ENCODE results near the gene ZDHHC1. TPM values are rescaled to one million over a fixed set of nuclear protein-coding genes. Genes with fewer than 3 reads are reported as not detected.

Gene ZDHHC1
- polyA plus RNA-seq, 1 of the 3 experiments (the other 2 are of a cell fraction): 15.8 TPM

DNA sequence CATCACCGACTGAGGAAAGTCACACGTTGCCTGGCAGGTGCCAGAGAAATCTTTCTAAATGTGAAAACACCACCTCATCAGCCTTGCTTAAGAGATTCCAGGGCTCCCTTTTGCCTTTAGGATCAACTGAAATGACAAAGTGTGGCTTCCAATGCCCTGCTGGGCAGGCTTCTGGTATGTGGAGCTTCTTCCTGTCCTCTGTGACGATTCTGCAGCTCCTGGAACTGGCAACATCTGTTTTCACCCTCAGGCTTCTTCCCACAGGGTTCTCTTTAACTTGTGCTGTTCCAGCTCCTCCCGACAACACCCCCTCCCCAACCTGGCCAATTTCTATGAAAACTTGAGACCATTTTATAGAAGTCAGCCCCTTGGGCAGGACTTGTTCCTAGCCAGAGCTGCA is 4.8 kb upstream of the ZDHHC1 start:
- ChIA-PET POLR2A (no interaction called here), CTCF (interaction anchor here (0.6 to 1.3 kb wide), 3 partner anchors 39 to 160 kb away, joined by 3 to 4 read pairs (median 3); no protein-coding TSS in a partner anchor)
- H3K4me3 ChIP-seq (ENCODE audit: low read depth in 2 of 2, low read length in 1 of 2): no peak overlapping the region
- no peaks in the 10 kb centered on the region for H3K9me3 ChIP-seq
- 71% methylated on average over 4 of the region's 4 CpGs for WGBS (ENCODE audit: low lambda C conversion rate)
- H3K9me2 ChIP-seq: no peaks in the 10 kb centered on the region
- TF ChIP-seq FOXM1 (IDR thresholded peaks at IDR 0.05; ENCODE audit: low read depth): no peak
- no peak for TF ChIP-seq SIN3A (IDR thresholded peaks at IDR 0.05; ENCODE audit: borderline replicate concordance, low read depth, low read length)
- no peaks in the 10 kb centered on the region; the same call in 1 of the 2 replicates for H3K27me3 ChIP-seq (ENCODE audit: insufficient read depth)
- H3K27ac ChIP-seq (ENCODE audit: low read depth in 2 of 2, low read length in 1 of 2): no peak overlapping the region
- H3F3A ChIP-seq (replicated peaks; ENCODE audit: insufficient read depth): no peaks in the 10 kb centered on the region
- no peaks in the 10 kb centered on the region; a peak in 1 of 4 replicates for H3K4me1 ChIP-seq (ENCODE audit: control insufficient read depth in 1 of 2, insufficient read depth in 2 of 2, low read depth in 1 of 2, low read length in 1 of 2)
- H2AFZ ChIP-seq (ENCODE audit: low read depth): no peak overlapping the region
- H3K36me3 ChIP-seq (replicated peaks in 1 of 2; ENCODE audit: control insufficient read depth in 1 of 2, insufficient read depth in 2 of 2, low read length in 1 of 2): no peaks in the 10 kb centered on the region
- H4K20me1 ChIP-seq (ENCODE audit: insufficient read depth): no peaks in the 10 kb centered on the region
- H3K79me2 ChIP-seq (ENCODE audit: insufficient read depth): peaks cover 5% of the 10 kb centered on the region; the same call in 1 of the 2 replicates
- H3K9ac ChIP-seq: no peak overlapping the region
- DNase-seq: no peak
- H3K4me2 ChIP-seq: no peak overlapping the region

GRCh38 chr16:67419931-67420330 is 3.7 kb upstream of the ZDHHC1 start:
- Histone ChIP-seq H3F3A (replicated peaks; ENCODE audit: insufficient read depth) (no peaks in the 10 kb centered on the region), H3K4me2 (no peak overlapping the region), H3K4me1 (ENCODE audit: control insufficient read depth in 1 of 2, insufficient read depth in 2 of 2, low read depth in 1 of 2, low read length in 1 of 2) (no peaks in the 10 kb centered on the region; a peak in 1 of 4 replicates), H3K4me3 (ENCODE audit: low read depth in 2 of 2, low read length in 1 of 2) (no peak overlapping the region), H3K27me3 (ENCODE audit: insufficient read depth) (no peaks in the 10 kb centered on the region), H4K20me1 (ENCODE audit: insufficient read depth) (no peaks in the 10 kb centered on the region), H3K9ac (no peak overlapping the region), H3K9me3 (no peaks in the 10 kb centered on the region), H3K9me2 (no peaks in the 10 kb centered on the region), H3K79me2 (ENCODE audit: insufficient read depth) (peaks cover 16% of the 10 kb centered on the region), H2AFZ (ENCODE audit: low read depth) (no peak overlapping the region), H3K27ac (ENCODE audit: low read depth in 2 of 2, low read length in 1 of 2) (no peak overlapping the region), H3K36me3 (replicated peaks in 1 of 2; ENCODE audit: control insufficient read depth in 1 of 2, insufficient read depth in 2 of 2, low read length in 1 of 2) (no peaks in the 10 kb centered on the region)
- WGBS (ENCODE audit: low lambda C conversion rate): 63% methylated on average over 3 of the region's 3 CpGs
- CTCF ChIA-PET: interaction anchor here (5.9 kb wide), 1 partner anchor 7 kb away, joined by 75 read pairs; no protein-coding TSS in a partner anchor
- no peak for TF ChIP-seq TCF12 (IDR thresholded peaks at IDR 0.05)
- no peak for TF ChIP-seq SIN3A (IDR thresholded peaks at IDR 0.05; ENCODE audit: borderline replicate concordance, low read depth, low read length)
- no peak for TF ChIP-seq TEAD4 (IDR thresholded peaks at IDR 0.05; ENCODE audit: borderline replicate concordance, insufficient read depth)
- TF ChIP-seq, protein P1, sequence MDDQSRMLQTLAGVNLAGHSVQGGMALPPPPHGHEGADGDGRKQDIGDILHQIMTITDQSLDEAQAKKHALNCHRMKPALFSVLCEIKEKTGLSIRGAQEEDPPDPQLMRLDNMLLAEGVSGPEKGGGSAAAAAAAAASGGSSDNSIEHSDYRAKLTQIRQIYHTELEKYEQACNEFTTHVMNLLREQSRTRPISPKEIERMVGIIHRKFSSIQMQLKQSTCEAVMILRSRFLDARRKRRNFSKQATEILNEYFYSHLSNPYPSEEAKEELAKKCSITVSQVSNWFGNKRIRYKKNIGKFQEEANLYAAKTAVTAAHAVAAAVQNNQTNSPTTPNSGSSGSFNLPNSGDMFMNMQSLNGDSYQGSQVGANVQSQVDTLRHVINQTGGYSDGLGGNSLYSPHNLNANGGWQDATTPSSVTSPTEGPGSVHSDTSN (IDR thresholded peaks at IDR 0.05): 0 out of 2 replicates have a peak, but pooled peaks have one; percentile 12
- TF ChIP-seq FOXM1 (IDR thresholded peaks at IDR 0.05; ENCODE audit: low read depth): no peak
- no peak for TF ChIP-seq CHD2 (IDR thresholded peaks at IDR 0.05; ENCODE audit: low read length, partially characterized antibody)
- DNase-seq: no peak
- POLR2A ChIA-PET: no interaction called here

DNA sequence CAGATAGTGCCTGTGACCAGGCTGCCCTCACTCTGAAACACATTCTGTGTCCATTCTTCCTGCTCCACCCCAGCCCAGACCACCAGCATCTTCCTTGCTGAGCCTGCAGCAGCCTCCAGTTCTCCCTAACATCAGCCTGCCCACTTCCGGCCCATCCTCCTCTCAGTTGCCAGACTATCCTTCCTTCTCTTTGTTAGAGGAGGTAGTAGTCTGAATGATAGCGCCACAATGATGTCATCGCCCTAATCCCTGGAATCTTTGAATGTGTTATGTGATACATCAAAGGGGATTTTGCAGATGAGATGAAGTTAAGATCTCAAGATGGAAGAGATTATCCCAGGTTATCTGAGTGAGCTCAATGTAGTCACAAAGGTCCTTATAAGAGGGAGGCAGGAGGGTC is 3.2 kb upstream of the ZDHHC1 start:
- Histone ChIP-seq H3K4me3 (ENCODE audit: low read depth in 2 of 2, low read length in 1 of 2) (no peak overlapping the region), H3K9me2 (no peaks in the 10 kb centered on the region), H3K9me3 (no peaks in the 10 kb centered on the region), H3K9ac (no peak overlapping the region), H3K4me2 (no peak overlapping the region), H3K79me2 (ENCODE audit: insufficient read depth) (peaks cover 20% of the 10 kb centered on the region), H4K20me1 (ENCODE audit: insufficient read depth) (no peaks in the 10 kb centered on the region), H2AFZ (ENCODE audit: low read depth) (no peak overlapping the region), H3K27me3 (ENCODE audit: insufficient read depth) (no peaks in the 10 kb centered on the region), H3K27ac (ENCODE audit: low read depth in 2 of 2, low read length in 1 of 2) (no peak overlapping the region), H3K36me3 (replicated peaks in 1 of 2; ENCODE audit: control insufficient read depth in 1 of 2, insufficient read depth in 2 of 2, low read length in 1 of 2) (no peaks in the 10 kb centered on the region), H3K4me1 (ENCODE audit: control insufficient read depth in 1 of 2, insufficient read depth in 2 of 2, low read depth in 1 of 2, low read length in 1 of 2) (no peaks in the 10 kb centered on the region; a peak in 1 of 4 replicates), H3F3A (replicated peaks; ENCODE audit: insufficient read depth) (no peaks in the 10 kb centered on the region)
- TF ChIP-seq JUND (IDR thresholded peaks at IDR 0.05) (no peak), NRF1 (IDR thresholded peaks at IDR 0.05; ENCODE audit: low read depth, low read length) (no peak), GATA2 (CRISPR knock-in tag; IDR thresholded peaks at IDR 0.05) (no peak), FOXJ3 (CRISPR knock-in tag; IDR thresholded peaks at IDR 0.05) (no peak), USF2 (IDR thresholded peaks at IDR 0.05; ENCODE audit: borderline replicate concordance, low read depth, low read length) (no peak)
- TF ChIP-seq, protein P2, sequence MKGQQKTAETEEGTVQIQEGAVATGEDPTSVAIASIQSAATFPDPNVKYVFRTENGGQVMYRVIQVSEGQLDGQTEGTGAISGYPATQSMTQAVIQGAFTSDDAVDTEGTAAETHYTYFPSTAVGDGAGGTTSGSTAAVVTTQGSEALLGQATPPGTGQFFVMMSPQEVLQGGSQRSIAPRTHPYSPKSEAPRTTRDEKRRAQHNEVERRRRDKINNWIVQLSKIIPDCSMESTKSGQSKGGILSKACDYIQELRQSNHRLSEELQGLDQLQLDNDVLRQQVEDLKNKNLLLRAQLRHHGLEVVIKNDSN (IDR thresholded peaks at IDR 0.05; ENCODE audit: borderline replicate concordance, low read depth): no peak
- POLR2A ChIA-PET: no interaction called here
- WGBS (ENCODE audit: low lambda C conversion rate): 90% methylated on average over 3 of the region's 3 CpGs
- DNase-seq: no peak
- CTCF ChIA-PET: interaction anchor here (3.1 to 5.9 kb wide), 2 partner anchors 7 to 46 kb away, joined by 10 to 75 read pairs; no protein-coding TSS in a partner anchor
